Uterus (tissue), 2 donors: Measurements from ENCODE around the gene ZBTB7C.

Source experiments
- CTCF ChIP-seq, 4 experiments: fragments of 200-600 bp in 2 of 4; fragments of 450-650 bp in 2 of 4; sonication (generic) in 2 of 4; IDR thresholded peaks; one replicate each; pipeline ENCODE4 v1.5.1; 2016 to 2019; ENCODE audit warnings: antibody characterized with exemption in 4 of 4, mild to moderate bottlenecking in 2 of 4, moderate library complexity in 1 of 4
- POLR2A ChIP-seq, 2 donors: fragments of 450-650 bp; IDR thresholded peaks; one replicate each; pipeline ENCODE4 v1.6.1; 2016; ENCODE audit warnings: antibody characterized with exemption in 2 of 2, mild to moderate bottlenecking in 1 of 2, moderate library complexity in 1 of 2

- TF ChIP-seq CTCF (IDR thresholded peaks at IDR 0.05) (no peak), POLR2A (IDR thresholded peaks at IDR 0.05) (no peak)
Measured at GRCh38 chr18:48072428-48073204, 336.6 kb downstream of the ZBTB7C start.
